Endothelial cell (in vitro differentiated cells): Measurements from ENCODE around the gene TPMT. TPM values are rescaled to one million over a fixed set of nuclear protein-coding genes. Genes with fewer than 3 reads are reported as not detected.

Experiments used
- DNase-seq: peaks from one replicate; pipeline ENCODE4 v3.0.0; 2021; ENCODE audit warnings: low spot score
- H3K27ac Mint-ChIP-seq: one replicate; pipeline ENCODE4 v1.8.0; 2021; ENCODE audit warnings: mixed read lengths, inconsistent platforms; ENCODE audit not compliant: unreplicated experiment
- H3K27me3 Mint-ChIP-seq: one replicate; pipeline ENCODE4 v1.8.0; 2021; ENCODE audit warnings: mild to moderate bottlenecking, moderate library complexity, mixed read lengths, inconsistent platforms; ENCODE audit not compliant: unreplicated experiment
- H3K36me3 Mint-ChIP-seq: one replicate; pipeline ENCODE4 v1.8.0; 2021; ENCODE audit warnings: mild to moderate bottlenecking, low read depth, mixed read lengths, inconsistent platforms; ENCODE audit not compliant: unreplicated experiment
- H3K4me1 Mint-ChIP-seq: one replicate; pipeline ENCODE4 v1.8.0; 2021; ENCODE audit warnings: mild to moderate bottlenecking, mixed read lengths, inconsistent platforms; ENCODE audit not compliant: unreplicated experiment
- H3K4me3 Mint-ChIP-seq: one replicate; pipeline ENCODE4 v1.8.0; 2021; ENCODE audit warnings: mild to moderate bottlenecking, mixed read lengths, inconsistent platforms; ENCODE audit not compliant: unreplicated experiment
- H3K9me3 Mint-ChIP-seq: one replicate; pipeline ENCODE4 v1.8.0; 2021; ENCODE audit warnings: mixed read lengths, inconsistent platforms; ENCODE audit not compliant: unreplicated experiment
- CTCF ChIP-seq: fragments of 200-600 bp; sonication (generic); IDR thresholded peaks from one replicate; pipeline ENCODE4 v1.5.0; 2021; ENCODE audit warnings: antibody characterized with exemption; ENCODE audit not compliant: unreplicated experiment
- total RNA-seq: library from RNA; stranded (reverse); fragmentation: NEBNext Ultra II Directional; extraction: Animal tissue kit (Norgen Biotek cat#: 25700); gene quantifications from one replicate; pipeline ENCODE4 v1.2.1, GENCODE V29; 2021; ENCODE audit not compliant: unreplicated experiment

Gene TPMT
- total RNA-seq, 1 donor from 2014 or later = 13.7 TPM

DNA sequence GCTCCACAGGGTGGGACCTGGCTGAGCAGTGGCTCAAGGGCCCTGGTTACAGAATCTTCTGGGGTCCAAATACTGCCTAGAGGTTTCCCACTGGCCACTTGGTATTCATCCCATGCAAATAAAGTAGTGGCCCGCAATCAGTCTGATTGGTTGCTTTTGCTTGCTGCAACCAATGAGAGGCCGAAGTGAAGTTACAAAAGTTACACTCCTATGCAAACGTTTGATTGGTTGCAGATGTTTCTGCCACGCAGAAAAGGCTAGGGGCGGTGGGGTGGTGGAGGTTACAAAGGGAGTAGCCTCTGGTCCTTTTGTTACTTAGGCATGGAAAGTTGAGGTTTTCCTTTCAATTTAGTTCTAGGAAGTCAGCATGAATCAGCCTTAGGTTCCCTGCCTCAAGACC is 28.8 kb downstream of the TPMT start:
- peaks cover 5% of the 10 kb centered on the region for H3K36me3 Mint-ChIP-seq
- TF ChIP-seq CTCF = no peak
- no peaks in the 10 kb centered on the region for H3K27me3 Mint-ChIP-seq
- H3K4me1 Mint-ChIP-seq = peaks cover 7% of the 10 kb centered on the region
- H3K4me3 Mint-ChIP-seq = no peak overlapping the region
- DNase-seq = no peak
- no peaks in the 10 kb centered on the region for H3K9me3 Mint-ChIP-seq
- no peak overlapping the region for H3K27ac Mint-ChIP-seq

- Mint-ChIP-seq H3K27me3 (no peaks in the 10 kb centered on the region), H3K4me3 (peak within 1 kb of the TSS; percentile 9), H3K4me1 (peaks cover 7% of the 10 kb centered on the region), H3K36me3 (no peaks in the 10 kb centered on the region), H3K27ac (no peak within 1 kb of the TSS), H3K9me3 (no peaks in the 10 kb centered on the region)
- peak; percentile 80 for TF ChIP-seq CTCF
- peak; percentile 81 for DNase-seq
These were observed 32.5 kb downstream of the TPMT start, which contains the start of gene NHLRC1 for GRCh38 chr6:18122128-18123093. Gene NHLRC1 (minus strand): TSS chr6:18122677. CDS start chr6:18122606, 71 bp downstream.

GRCh38 chr6:18121580-18122127 is 33.2 kb downstream of the TPMT start:
- Mint-ChIP-seq H3K9me3 (no peaks in the 10 kb centered on the region), H3K27me3 (no peaks in the 10 kb centered on the region), H3K4me3 (no peak overlapping the region), H3K36me3 (no peaks in the 10 kb centered on the region), H3K4me1 (peaks cover 6% of the 10 kb centered on the region), H3K27ac (no peak overlapping the region)
- no peak for DNase-seq
- no peak for TF ChIP-seq CTCF

GRCh38 chr6:18119236-18119635 is 35.6 kb downstream of the TPMT start:
- H3K9me3 Mint-ChIP-seq = no peaks in the 10 kb centered on the region
- H3K4me1 Mint-ChIP-seq = peaks cover 5% of the 10 kb centered on the region
- no peaks in the 10 kb centered on the region for H3K27me3 Mint-ChIP-seq
- no peak for DNase-seq
- H3K4me3 Mint-ChIP-seq = no peak overlapping the region
- H3K27ac Mint-ChIP-seq = no peak overlapping the region
- no peaks in the 10 kb centered on the region for H3K36me3 Mint-ChIP-seq
- no peak for TF ChIP-seq CTCF

DNA sequence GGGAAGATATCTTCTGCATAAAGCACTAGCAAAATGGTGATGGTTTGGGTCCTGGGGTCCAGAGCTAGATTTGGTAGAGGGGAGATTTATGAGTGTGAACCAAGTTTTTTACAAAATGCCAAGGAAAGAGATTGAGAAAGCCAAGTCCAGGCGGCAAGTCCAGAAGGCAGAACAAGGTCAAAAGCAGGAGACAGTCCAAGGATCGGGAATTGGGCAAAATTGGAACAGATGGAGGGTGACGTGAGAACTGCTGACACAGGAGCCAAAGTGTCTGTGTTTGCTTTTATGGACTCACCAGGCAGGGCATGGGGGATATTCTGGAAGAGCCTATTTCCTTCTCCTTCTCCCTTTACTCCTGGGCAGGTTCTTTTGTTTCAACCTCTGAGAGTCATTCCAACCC is 36.5 kb downstream of the TPMT start:
- peaks cover 5% of the 10 kb centered on the region for H3K4me1 Mint-ChIP-seq
- no peaks in the 10 kb centered on the region for H3K27me3 Mint-ChIP-seq
- H3K9me3 Mint-ChIP-seq = no peaks in the 10 kb centered on the region
- DNase-seq = no peak
- no peak for TF ChIP-seq CTCF
- no peak overlapping the region for H3K4me3 Mint-ChIP-seq
- no peaks in the 10 kb centered on the region for H3K36me3 Mint-ChIP-seq
- no peak overlapping the region for H3K27ac Mint-ChIP-seq
